Spleen (tissue), 7 donors: ENCODE measurements around the gene PTGR1.

ENCODE experiments used
- CTCF ChIP-seq, 11 experiments: fragments of 200-600 bp in 7 of 11; fragments of 450-650 bp in 4 of 11; sonication (generic) in 4 of 11; IDR thresholded peaks in 8 of 11; conservative IDR thresholded peaks in 3 of 11; 1 replicate in 7 of 11; 2 replicates in 4 of 11; pipeline versions ENCODE4 v1.4.0 to v1.8.0; 2016 to 2021; ENCODE audit warnings: antibody characterized with exemption in 11 of 11, inconsistent platforms in 4 of 11, mild to moderate bottlenecking in 1 of 11
- POLR2A ChIP-seq, 3 donors: fragments of 450-650 bp; IDR thresholded peaks; one replicate each; pipeline ENCODE4 v1.5.1; 2017; ENCODE audit warnings: antibody characterized with exemption in 3 of 3, mild to moderate bottlenecking in 1 of 3
- donor health status: DM: no; HTN: no; CAD: no; lungs with moderate emphysema.
- donor health status: DM: no; HTN: no; CAD: no.
- donor health status: DM: no; HTN: no; CAD: no.

- TF ChIP-seq CTCF (IDR thresholded peaks at IDR 0.05 in 8 of 11, conservative IDR thresholded peaks at IDR 0.05 in 3 of 11) (no peak), POLR2A (IDR thresholded peaks at IDR 0.05) (no peak)
Measured at GRCh38 chr9:111605041-111605559, 5.7 kb upstream of the PTGR1 start.
